Vagina (tissue), 2 donors: Measurements from ENCODE around the gene TNS1. TPM values are rescaled to one million over a fixed set of nuclear protein-coding genes. Genes with fewer than 3 reads are reported as not detected.

Experiments
- DNase-seq, 2 donors: peaks; one replicate each; pipeline ENCODE4 v3.0.0-alpha.2; 2017; ENCODE audit errors: extremely low spot score in 2 of 2
- H3K27ac ChIP-seq: fragments of 200-600 bp; sonication (generic); one replicate; pipeline ENCODE4 v1.5.1; 2019
- H3K27me3 ChIP-seq: fragments of 200-600 bp; sonication (generic); one replicate; pipeline ENCODE4 v1.5.1; 2019
- H3K36me3 ChIP-seq, 2 donors: fragments of 200-600 bp; sonication (generic); one replicate each; pipeline ENCODE4 v1.5.1; 2017 to 2019
- H3K4me1 ChIP-seq: fragments of 200-600 bp; sonication (generic); one replicate; pipeline ENCODE4 v1.5.1; 2019
- H3K4me3 ChIP-seq, 2 donors: fragments of 200-600 bp; sonication (generic); 1 replicate in 1 of 2; 2 replicates in 1 of 2; pipeline ENCODE4 v1.5.1; 2016 to 2019
- H3K9me3 ChIP-seq: fragments of 200-600 bp; sonication (generic); one replicate; pipeline ENCODE4 v1.5.1; 2019
- CTCF ChIP-seq, 3 experiments: fragments of 450-650 bp in 2 of 3; fragments of 200-600 bp in 1 of 3; sonication (generic) in 1 of 3; IDR thresholded peaks; one replicate each; pipeline ENCODE4 v1.5.1; 2017 to 2019; ENCODE audit warnings: antibody characterized with exemption in 3 of 3, mild to moderate bottlenecking in 2 of 3, moderate library complexity in 2 of 3
- POLR2A ChIP-seq, 2 donors: fragments of 450-650 bp; IDR thresholded peaks; one replicate each; pipeline ENCODE4 v1.6.1; 2017; ENCODE audit warnings: antibody characterized with exemption in 2 of 2, mild to moderate bottlenecking in 2 of 2, moderate library complexity in 2 of 2
- POLR2AphosphoS5 ChIP-seq, 2 donors: sonication (generic); formaldehyde crosslinking; IDR thresholded peaks; one replicate each; pipeline ENCODE4 v1.9.0; 2017; ENCODE audit warnings: antibody characterized with exemption in 2 of 2, mild to moderate bottlenecking in 2 of 2, low read depth in 1 of 2; ENCODE audit not compliant: insufficient read depth in 1 of 2
- intact Hi-C: fragments of 100-400 bp; cut with DNase I; formaldehyde crosslinking; loops from one replicate; pipeline ENCODE4 v1.15.1; 2023
- total RNA-seq: library from RNA; depleted of rRNA; stranded (reverse); fragments of >200 nt; gene quantifications from one replicate; pipeline ENCODE4 v1.2.3, GENCODE V29; 2016

The TNS1 gene
- total RNA-seq, 1 donor from 2014 or later, result 216 TPM

GRCh38 chr2:218029366-218030360 lies 26.9 kb upstream of the TNS1 start:
- DNase-seq, result peak in 1 of 2 donors; percentile 90
- Histone ChIP-seq H3K9me3 (no peaks in the 10 kb centered on the region), H3K27ac (no peak overlapping the region), H3K4me3 (no peak overlapping the region), H3K27me3 (no peaks in the 10 kb centered on the region), H3K36me3 (no peaks in the 10 kb centered on the region), H3K4me1 (peaks cover 35% of the 10 kb centered on the region)
- TF ChIP-seq CTCF (IDR thresholded peaks at IDR 0.05) (no peak), POLR2AphosphoS5 (IDR thresholded peaks at IDR 0.05; ENCODE audit: insufficient read depth in 1 of 2, low read depth in 1 of 2) (no peak), POLR2A (IDR thresholded peaks at IDR 0.05) (no peak)
- intact Hi-C loops, result loop anchor here (5.0 kb wide), 1 partner anchor 242 kb away; no protein-coding TSS in a partner anchor

GRCh38 chr2:218028562-218029348 lies 26.0 kb upstream of the TNS1 start:
- peaks cover 37% of the 10 kb centered on the region for H3K4me1 ChIP-seq
- H3K27ac ChIP-seq, result no peak overlapping the region
- no peak for TF ChIP-seq POLR2A (IDR thresholded peaks at IDR 0.05)
- TF ChIP-seq POLR2AphosphoS5 (IDR thresholded peaks at IDR 0.05; ENCODE audit: insufficient read depth in 1 of 2, low read depth in 1 of 2), result no peak
- TF ChIP-seq CTCF (IDR thresholded peaks at IDR 0.05), result no peak

GRCh38 chr2:218028189-218028495 lies 25.3 kb upstream of the TNS1 start:
- no peak overlapping the region for H3K27ac ChIP-seq
- no peaks in the 10 kb centered on the region for H3K27me3 ChIP-seq
- H3K36me3 ChIP-seq, result no peaks in the 10 kb centered on the region
- intact Hi-C loops, result no loop called here
- no peak overlapping the region for H3K4me3 ChIP-seq
- no peak for TF ChIP-seq POLR2AphosphoS5 (IDR thresholded peaks at IDR 0.05; ENCODE audit: insufficient read depth in 1 of 2, low read depth in 1 of 2)
- no peak for TF ChIP-seq CTCF (IDR thresholded peaks at IDR 0.05)
- no peak for TF ChIP-seq POLR2A (IDR thresholded peaks at IDR 0.05)
- peak; percentile 83 to 93 for DNase-seq
- H3K4me1 ChIP-seq, result peaks cover 37% of the 10 kb centered on the region
- no peaks in the 10 kb centered on the region for H3K9me3 ChIP-seq

More at GRCh38 chr2:218028562-218029348, 26.0 kb upstream of the TNS1 start:
- intact Hi-C loops, result no loop called here
- Histone ChIP-seq H3K9me3 (no peaks in the 10 kb centered on the region), H3K36me3 (no peaks in the 10 kb centered on the region), H3K27me3 (no peaks in the 10 kb centered on the region), H3K4me3 (no peak overlapping the region)
- DNase-seq, result peak in 1 of 2 donors; percentile 77

- Histone ChIP-seq H3K4me3 (no peak overlapping the region), H3K27me3 (no peaks in the 10 kb centered on the region), H3K9me3 (no peaks in the 10 kb centered on the region), H3K27ac (peak overlapping the region; percentile 7), H3K4me1 (peaks cover 37% of the 10 kb centered on the region), H3K36me3 (no peaks in the 10 kb centered on the region)
- TF ChIP-seq POLR2A (IDR thresholded peaks at IDR 0.05) (no peak), CTCF (IDR thresholded peaks at IDR 0.05) (no peak), POLR2AphosphoS5 (IDR thresholded peaks at IDR 0.05; ENCODE audit: insufficient read depth in 1 of 2, low read depth in 1 of 2) (no peak)
- DNase-seq, result peak; percentile 58 to 81
- intact Hi-C loops, result no loop called here
Observed at GRCh38 chr2:218027426-218028188, 24.8 kb upstream of the TNS1 start.
